Adrenal gland (tissue), 5 donors: Measurements from ENCODE around the gene TNS1.

Source experiments
- CTCF ChIP-seq, 6 experiments: fragments of 450-650 bp in 4 of 6; fragments of 200-600 bp in 2 of 6; sonication (generic) in 1 of 6; IDR thresholded peaks; 1 replicate in 5 of 6; 2 replicates in 1 of 6; pipeline versions ENCODE4 v1.5.1 to v1.8.0; 2016 to 2021; ENCODE audit warnings: antibody characterized with exemption in 6 of 6, mild to moderate bottlenecking in 2 of 6, moderate library complexity in 1 of 6
- POLR2A ChIP-seq, 2 donors: fragments of 450-650 bp; IDR thresholded peaks; one replicate each; pipeline ENCODE4 v1.6.1; 2017; ENCODE audit warnings: antibody characterized with exemption in 2 of 2, mild to moderate bottlenecking in 2 of 2, moderate library complexity in 1 of 2
- donor health status: DM: no; HTN: no; CAD: no.

DNA sequence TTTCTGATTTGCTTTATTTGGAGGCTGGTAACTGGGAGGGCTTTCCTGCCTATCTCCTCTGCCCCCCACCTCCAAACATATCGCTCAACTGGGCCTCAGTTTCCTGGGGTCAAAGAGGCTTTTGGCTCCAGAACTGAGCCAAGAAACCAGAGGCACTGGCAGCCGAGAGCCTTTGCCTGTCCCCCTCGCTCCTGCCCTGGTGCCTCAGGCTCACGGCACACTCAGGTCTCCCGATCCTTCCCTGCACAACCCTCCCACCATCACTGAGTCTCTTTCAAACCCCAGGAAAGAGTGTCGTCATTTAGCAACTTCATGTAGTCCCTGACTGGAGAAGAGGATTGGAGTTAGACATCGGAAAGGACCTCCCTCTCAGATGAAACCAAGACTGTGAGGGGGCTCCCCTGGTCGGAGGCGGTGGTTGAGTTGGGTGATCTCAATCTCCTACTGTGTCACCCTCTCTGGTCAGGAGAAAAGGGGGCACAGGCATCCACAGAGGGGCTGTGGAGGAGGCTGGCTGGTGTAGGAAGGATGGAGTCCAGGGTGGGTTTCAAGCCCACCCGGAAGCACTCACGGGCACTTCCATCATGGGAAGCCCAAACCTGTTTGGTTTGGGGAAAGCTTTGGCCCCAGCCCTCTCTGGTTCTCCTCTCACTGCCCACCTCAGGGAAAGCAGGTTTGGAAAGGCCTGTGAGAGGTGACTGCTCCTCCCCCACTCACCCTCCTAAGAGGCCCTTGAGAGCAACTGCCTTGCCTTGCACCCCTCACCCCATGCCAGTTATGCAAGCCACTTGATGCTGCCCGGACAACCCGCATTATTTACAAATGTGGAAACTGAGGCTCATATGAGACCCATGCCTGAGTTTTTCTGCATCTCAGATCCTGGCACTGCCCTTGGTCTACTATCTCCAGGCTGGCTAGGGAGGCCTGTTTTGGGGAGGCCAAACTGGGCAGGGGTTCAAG lies 62.3 kb downstream of the TNS1 start:
- no peak for TF ChIP-seq CTCF (IDR thresholded peaks at IDR 0.05)
- no peak for TF ChIP-seq POLR2A (IDR thresholded peaks at IDR 0.05)
